MG63 (cell line): ENCODE results near the gene PTPRG. TPM values are rescaled to one million over a fixed set of nuclear protein-coding genes. Genes with fewer than 3 reads are reported as not detected.
"Not testable (repeated sequence)": the region's sequence is repeated elsewhere in the genome, so short reads cannot be mapped to it uniquely, and the experiment has no call there.

Source experiments
- DNase-seq: peaks from one replicate; pipeline ENCODE4 v3.0.0-alpha.2; 2020
- H3K27me3 ChIP-seq: fragments of 250-450 bp; sonication (Bioruptor Pico); 2 replicates; pipeline ENCODE4 v1.5.1; 2020; ENCODE audit warnings: mild to moderate bottlenecking, moderate library complexity
- H3K36me3 ChIP-seq: fragments of 250-450 bp; sonication (Bioruptor Pico); 2 replicates; pipeline ENCODE4 v1.5.1; 2020; ENCODE audit warnings: mild to moderate bottlenecking, moderate library complexity
- H3K4me3 ChIP-seq: fragments of 250-450 bp; sonication (Bioruptor Pico); 2 replicates; pipeline ENCODE4 v1.5.1; 2020; ENCODE audit warnings: mild to moderate bottlenecking, moderate library complexity
- H3K9me3 ChIP-seq: fragments of 250-450 bp; sonication (Bioruptor Pico); 2 replicates; pipeline ENCODE4 v1.5.1; 2020; ENCODE audit warnings: mild to moderate bottlenecking, moderate library complexity
- total RNA-seq: library from RNA; depleted of rRNA; stranded (reverse); fragments of >200 nt; shearing (Covaris generic); gene quantifications from 2 replicates; pipeline ENCODE4 v1.2.3, GENCODE V29; 2014; ENCODE audit warnings: low replicate concordance

The PTPRG gene
- total RNA-seq, 1 experiment from 2014 or later = 3.1 TPM

DNA sequence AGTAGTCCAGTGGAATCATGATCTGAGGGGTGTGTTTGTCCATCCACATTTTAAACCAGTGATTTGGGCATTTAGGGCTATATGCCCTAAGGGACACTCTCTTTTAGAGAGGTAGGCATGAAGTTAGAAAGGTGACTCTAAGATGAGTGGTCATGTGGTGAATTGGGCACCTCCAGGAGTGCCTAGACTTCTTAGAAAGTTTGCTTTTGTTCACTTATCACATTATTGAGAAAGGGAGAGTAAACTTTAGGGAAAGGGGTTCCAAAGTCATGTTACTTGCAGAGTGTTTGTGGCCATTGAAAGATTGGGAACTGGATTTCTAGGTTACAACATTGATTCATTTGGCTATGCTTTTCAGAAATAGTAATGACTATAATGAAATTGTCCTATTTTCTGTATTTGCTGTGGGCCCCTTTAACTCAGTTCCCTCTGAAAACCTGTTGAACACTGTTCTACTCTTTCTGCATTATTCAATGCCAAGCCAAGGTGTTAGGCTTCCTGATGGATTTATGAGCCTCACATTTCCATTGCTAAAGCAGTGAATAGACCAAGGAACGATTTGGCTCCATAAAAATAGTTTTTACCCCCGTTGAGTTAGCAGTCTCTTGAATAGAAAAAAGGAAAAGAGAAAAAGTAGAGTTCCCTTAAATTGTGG lies 169.3 kb downstream of the PTPRG start:
- no peaks in the 10 kb centered on the region for H3K9me3 ChIP-seq
- H3K36me3 ChIP-seq = no peaks in the 10 kb centered on the region
- no peak for DNase-seq
- no peak overlapping the region for H3K4me3 ChIP-seq
- no peaks in the 10 kb centered on the region for H3K27me3 ChIP-seq

GRCh38 chr3:61733000-61733399 lies 171.6 kb downstream of the PTPRG start:
- Histone ChIP-seq H3K4me3 (no peak overlapping the region), H3K9me3 (no peaks in the 10 kb centered on the region), H3K36me3 (no peaks in the 10 kb centered on the region), H3K27me3 (no peaks in the 10 kb centered on the region)
- no peak for DNase-seq

DNA sequence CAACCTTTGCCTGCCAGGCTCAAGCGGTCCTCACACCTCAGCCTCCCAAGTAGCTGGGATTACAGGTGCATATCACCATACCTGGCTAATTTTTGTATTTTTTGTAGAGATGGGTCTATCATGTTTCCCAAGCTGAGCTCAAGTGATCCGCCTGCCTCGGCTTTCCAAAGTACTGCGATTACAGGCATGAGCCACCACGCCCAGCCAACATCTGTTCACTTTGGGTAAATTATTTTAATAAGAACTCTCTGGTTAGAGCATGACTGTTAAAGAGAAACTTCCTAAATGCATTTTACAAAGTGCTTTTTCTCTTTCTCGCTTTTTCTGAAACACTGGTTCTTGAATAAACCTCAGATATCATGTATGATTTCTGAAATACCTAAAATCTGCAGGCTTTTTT lies 172.5 kb downstream of the PTPRG start:
- H3K4me3 ChIP-seq = no peak overlapping the region
- no peak for DNase-seq
- no peaks in the 10 kb centered on the region for H3K27me3 ChIP-seq
- H3K9me3 ChIP-seq = no peaks in the 10 kb centered on the region
- no peaks in the 10 kb centered on the region for H3K36me3 ChIP-seq

GRCh38 chr3:61734749-61735686 lies 173.6 kb downstream of the PTPRG start:
- H3K36me3 ChIP-seq = no peaks in the 10 kb centered on the region
- H3K9me3 ChIP-seq = no peaks in the 10 kb centered on the region
- DNase-seq = no peak
- no peak overlapping the region for H3K4me3 ChIP-seq
- no peaks in the 10 kb centered on the region for H3K27me3 ChIP-seq

- Histone ChIP-seq H3K36me3 (no peaks in the 10 kb centered on the region), H3K9me3 (no peaks in the 10 kb centered on the region), H3K4me3 (no peak overlapping the region), H3K27me3 (no peaks in the 10 kb centered on the region)
- DNase-seq = no peak
These were observed 175.1 kb downstream of the PTPRG start for GRCh38 chr3:61736506-61736905.

GRCh38 chr3:61739640-61740039 lies 178.3 kb downstream of the PTPRG start:
- Histone ChIP-seq H3K9me3 (no peaks in the 10 kb centered on the region), H3K27me3 (no peaks in the 10 kb centered on the region), H3K36me3 (no peaks in the 10 kb centered on the region), H3K4me3 (no peak overlapping the region)
- no peak for DNase-seq

DNA sequence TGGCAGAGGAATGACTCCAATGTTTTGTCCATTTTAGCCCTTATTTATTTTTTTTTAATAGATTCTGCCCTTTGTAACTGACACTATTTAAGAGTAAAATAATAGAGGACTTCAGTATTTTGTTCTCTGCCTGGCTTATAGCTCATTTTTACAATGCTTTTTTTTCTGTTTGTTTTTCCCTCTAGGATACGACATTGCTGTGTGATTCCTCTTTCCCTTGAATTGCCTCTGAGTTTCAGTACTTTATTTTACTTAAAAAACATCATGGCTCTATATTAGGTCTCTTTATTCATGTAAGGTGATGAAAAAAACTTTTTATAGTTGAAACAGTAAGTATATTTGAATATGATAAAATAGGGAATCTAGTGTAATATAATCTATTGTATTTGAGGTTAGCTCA lies 179.1 kb downstream of the PTPRG start:
- no peak overlapping the region for H3K4me3 ChIP-seq
- DNase-seq = no peak
- H3K36me3 ChIP-seq = no peaks in the 10 kb centered on the region
- no peaks in the 10 kb centered on the region for H3K27me3 ChIP-seq
- no peaks in the 10 kb centered on the region for H3K9me3 ChIP-seq

- Histone ChIP-seq H3K36me3 (no peaks in the 10 kb centered on the region), H3K9me3 (no peaks in the 10 kb centered on the region), H3K27me3 (no peaks in the 10 kb centered on the region), H3K4me3 (no peak overlapping the region)
- DNase-seq = no peak
These were observed 180.2 kb downstream of the PTPRG start for GRCh38 chr3:61741551-61741950.

DNA sequence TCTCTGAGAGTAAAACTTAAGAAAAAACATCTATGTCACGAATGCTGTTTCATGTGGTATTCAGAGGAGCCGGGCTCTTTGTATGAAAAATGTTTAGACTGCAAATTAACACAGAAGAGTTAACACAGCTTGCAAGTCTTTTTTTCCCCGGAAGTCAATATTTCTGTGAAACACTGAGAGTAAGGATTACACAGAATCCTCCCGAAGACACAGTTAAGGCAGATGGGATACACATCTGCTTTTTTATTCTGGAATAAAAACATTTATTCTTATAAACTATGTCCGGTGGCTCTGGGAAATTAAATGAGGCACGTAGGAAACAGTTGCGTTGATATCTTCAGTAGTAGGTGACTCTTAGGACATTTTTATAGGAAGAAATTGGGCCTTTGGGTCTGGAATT lies 180.6 kb downstream of the PTPRG start:
- Histone ChIP-seq H3K36me3 (no peaks in the 10 kb centered on the region), H3K4me3 (no peak overlapping the region), H3K9me3 (no peaks in the 10 kb centered on the region), H3K27me3 (no peaks in the 10 kb centered on the region)
- no peak for DNase-seq

DNA sequence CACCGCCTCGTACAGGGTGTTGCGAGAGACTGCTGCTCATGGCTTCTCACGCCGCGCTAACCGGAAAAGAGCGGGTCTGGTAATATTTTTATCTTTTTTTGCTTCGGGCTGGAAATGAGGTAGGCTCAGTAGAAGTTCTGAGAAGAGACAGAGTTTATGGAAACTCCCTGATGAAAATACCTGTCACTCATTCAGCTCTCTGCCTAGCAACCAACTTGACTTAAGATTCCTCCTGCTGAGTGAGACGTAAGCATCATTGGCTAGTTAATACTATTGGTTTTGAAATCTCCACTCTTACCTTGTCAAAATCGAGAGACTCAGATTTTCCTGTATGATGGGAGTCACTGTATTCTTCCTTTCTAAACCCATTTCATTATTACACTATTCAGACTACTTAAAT lies 181.7 kb downstream of the PTPRG start:
- Histone ChIP-seq H3K9me3 (no peaks in the 10 kb centered on the region), H3K36me3 (no peaks in the 10 kb centered on the region), H3K27me3 (no peaks in the 10 kb centered on the region), H3K4me3 (no peak overlapping the region)
- no peak for DNase-seq

- H3K27me3 ChIP-seq = no peaks in the 10 kb centered on the region
- no peaks in the 10 kb centered on the region for H3K36me3 ChIP-seq
- DNase-seq = no peak
- H3K4me3 ChIP-seq = no peak overlapping the region
- no peaks in the 10 kb centered on the region for H3K9me3 ChIP-seq
These were observed 182.4 kb downstream of the PTPRG start for GRCh38 chr3:61743686-61744242.

- no peaks in the 10 kb centered on the region for H3K9me3 ChIP-seq
- DNase-seq = no peak
- H3K4me3 ChIP-seq = no peak overlapping the region
- H3K36me3 ChIP-seq = no peaks in the 10 kb centered on the region
- H3K27me3 ChIP-seq = no peaks in the 10 kb centered on the region
These were observed 186.9 kb downstream of the PTPRG start for GRCh38 chr3:61748288-61748687.

DNA sequence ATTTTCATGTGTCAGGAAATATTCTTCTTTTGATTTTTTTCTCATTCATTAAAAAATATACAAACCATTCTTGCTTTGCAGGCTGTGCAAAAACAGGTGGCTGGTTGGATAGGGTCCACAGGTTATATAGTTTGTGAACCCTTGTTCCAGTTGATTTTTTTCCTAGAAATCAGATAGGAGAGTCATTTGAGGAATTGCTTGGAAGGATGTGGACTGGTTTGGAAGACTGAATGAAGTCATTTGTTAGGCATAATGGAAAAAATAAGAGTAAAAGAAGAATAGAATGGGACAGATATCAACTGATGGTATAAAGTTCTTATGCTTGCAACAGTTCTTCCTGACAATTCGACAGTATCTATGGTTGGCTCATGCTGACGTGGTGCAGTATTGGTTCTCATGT lies 189.4 kb downstream of the PTPRG start:
- Histone ChIP-seq H3K4me3 (no peak overlapping the region), H3K27me3 (no peaks in the 10 kb centered on the region), H3K9me3 (no peaks in the 10 kb centered on the region), H3K36me3 (no peaks in the 10 kb centered on the region)
- no peak for DNase-seq

DNA sequence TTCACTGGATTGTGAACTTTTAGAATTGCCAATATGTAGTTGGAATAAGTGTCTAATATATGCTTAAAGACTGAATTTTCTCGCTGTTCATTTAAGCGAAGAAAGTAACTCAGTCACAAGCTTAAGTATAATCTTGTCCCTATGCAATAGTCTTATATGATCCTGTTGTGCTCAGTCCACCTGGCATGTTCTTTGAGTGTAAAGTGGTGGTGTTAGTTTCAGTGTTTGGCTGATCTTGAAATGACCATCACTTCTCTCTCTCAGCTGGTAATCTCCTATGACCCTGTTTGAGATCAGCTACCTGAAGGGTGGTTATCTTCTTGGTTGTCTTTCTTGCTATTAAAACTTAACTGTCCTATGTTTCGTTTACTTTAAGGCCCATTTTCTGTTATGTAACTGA lies 197.5 kb downstream of the PTPRG start:
- DNase-seq = no peak
- H3K36me3 ChIP-seq = no peaks in the 10 kb centered on the region
- no peak overlapping the region for H3K4me3 ChIP-seq
- H3K27me3 ChIP-seq = no peaks in the 10 kb centered on the region
- no peaks in the 10 kb centered on the region for H3K9me3 ChIP-seq

- DNase-seq, H3K36me3 ChIP-seq, H3K4me3 ChIP-seq: not testable (repeated sequence)
These were observed 199.4 kb downstream of the PTPRG start for GRCh38 chr3:61760783-61761182.

DNA sequence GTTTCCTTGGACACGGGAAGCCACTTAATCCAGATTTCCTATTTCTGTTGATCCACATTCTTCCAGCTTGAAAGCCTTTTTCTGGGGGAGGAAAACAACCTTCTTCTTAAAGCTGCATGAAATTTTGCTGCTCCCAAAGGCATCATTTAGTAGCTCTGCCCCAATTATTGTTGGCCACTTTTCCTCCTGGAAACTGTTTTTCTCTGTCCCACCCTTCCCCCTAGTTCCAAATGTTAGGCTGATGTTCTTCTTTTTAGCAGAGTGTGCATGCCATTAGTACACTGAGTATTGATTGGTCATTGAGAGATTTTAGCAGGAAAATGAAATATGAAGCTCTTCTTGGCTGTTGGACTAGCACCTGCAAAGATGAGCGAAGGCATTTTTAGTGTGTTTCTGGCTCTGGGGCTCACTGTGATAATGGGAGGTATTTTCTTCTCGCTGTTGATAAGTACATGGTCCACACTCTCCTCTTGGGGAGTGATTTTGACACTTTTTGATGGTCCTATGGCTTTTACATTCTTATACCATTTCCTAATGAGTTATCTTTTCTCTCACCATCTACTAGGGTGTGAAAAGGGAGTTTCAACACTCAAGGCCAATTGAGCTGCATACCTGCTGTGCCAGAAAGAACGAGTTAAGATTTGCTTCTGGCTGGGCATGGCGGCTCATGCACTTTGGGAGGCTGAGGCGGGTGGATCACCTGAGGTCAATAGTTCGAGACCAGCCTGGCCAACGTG lies 200.5 kb downstream of the PTPRG start:
- DNase-seq = no peak
- no peaks in the 10 kb centered on the region for H3K9me3 ChIP-seq
- H3K36me3 ChIP-seq = no peaks in the 10 kb centered on the region
- no peaks in the 10 kb centered on the region for H3K27me3 ChIP-seq
- H3K4me3 ChIP-seq = no peak overlapping the region

More at GRCh38 chr3:61760783-61761182, 199.4 kb downstream of the PTPRG start:
- H3K9me3 ChIP-seq, H3K27me3 ChIP-seq: not testable (repeated sequence)
